AG04449 (cell line): ENCODE measurements around the gene CCDC92.
A peak's percentile ranks its signal among the peaks of the same experiment; 100 is the strongest.

Experiments used
- CTCF ChIA-PET: fragments of 350-600 bp; formaldehyde crosslinking; extraction: SDS; loops from one replicate; lab custom pipeline; 2021; ENCODE audit warnings: antibody characterized with exemption; lab: Yijun Ruan, JAX
- POLR2A ChIA-PET: fragments of 400-600, 350-600 bp; formaldehyde crosslinking; extraction: SDS; loops from one replicate; lab custom pipeline; 2020; ENCODE audit warnings: antibody characterized with exemption, inconsistent platforms; lab: Yijun Ruan, JAX
- DNase-seq: peaks from one replicate; pipeline ENCODE4 v3.0.0-alpha.2; 2010; ENCODE audit warnings: low read depth, low spot score
- H3K4me3 ChIP-seq: 2 replicates; pipeline ENCODE4 v1.5.1; 2011; ENCODE audit warnings: low read depth, mild to moderate bottlenecking, control low read depth, low read length
- CTCF ChIP-seq: IDR thresholded peaks from one replicate; pipeline ENCODE4 v1.5.1; 2011; ENCODE audit warnings: mild to moderate bottlenecking, moderate library complexity, low read length, control low read depth, inconsistent platforms; ENCODE audit not compliant: insufficient read depth; ENCODE audit errors: missing control alignments

CCDC92 gene

GRCh38 chr12:123987022-123987421, 14.4 kb upstream of the CCDC92 start:
- H3K4me3 ChIP-seq = no peak overlapping the region
- no peak for DNase-seq
- TF ChIP-seq CTCF = no peak
- CTCF ChIA-PET = interaction anchor here (0.6 to 7.0 kb wide), 11 partner anchors 9 to 241 kb away, joined by 3 to 51 read pairs (median 4); no protein-coding TSS in a partner anchor
- POLR2A ChIA-PET = interaction anchor here (1.1 kb wide), 1 partner anchor 8 kb away, joined by 4 read pairs; no protein-coding TSS in a partner anchor

- TF ChIP-seq CTCF = no peak
- CTCF ChIA-PET = interaction anchor here (0.8 to 7.0 kb wide), 11 partner anchors 10 to 240 kb away, joined by 3 to 51 read pairs (median 5); no protein-coding TSS in a partner anchor
- no peak overlapping the region for H3K4me3 ChIP-seq
Measured at GRCh38 chr12:123986374-123986965, 13.8 kb upstream of the CCDC92 start.

GRCh38 chr12:123984903-123985302, 12.3 kb upstream of the CCDC92 start:
- H3K4me3 ChIP-seq = no peak overlapping the region
- DNase-seq = no peak
- CTCF ChIA-PET = interaction anchor here (1.1 to 7.0 kb wide), 16 partner anchors 9 to 273 kb away, joined by 3 to 94 read pairs (median 6); partner anchors contain the start of gene ATP6V0A2
- POLR2A ChIA-PET = no interaction called here
- no peak for TF ChIP-seq CTCF

More at GRCh38 chr12:123986374-123986965, 13.8 kb upstream of the CCDC92 start:
- POLR2A ChIA-PET = interaction anchor here (1.1 kb wide), 1 partner anchor 8 kb away, joined by 4 read pairs; no protein-coding TSS in a partner anchor
- no peak for DNase-seq

DNA sequence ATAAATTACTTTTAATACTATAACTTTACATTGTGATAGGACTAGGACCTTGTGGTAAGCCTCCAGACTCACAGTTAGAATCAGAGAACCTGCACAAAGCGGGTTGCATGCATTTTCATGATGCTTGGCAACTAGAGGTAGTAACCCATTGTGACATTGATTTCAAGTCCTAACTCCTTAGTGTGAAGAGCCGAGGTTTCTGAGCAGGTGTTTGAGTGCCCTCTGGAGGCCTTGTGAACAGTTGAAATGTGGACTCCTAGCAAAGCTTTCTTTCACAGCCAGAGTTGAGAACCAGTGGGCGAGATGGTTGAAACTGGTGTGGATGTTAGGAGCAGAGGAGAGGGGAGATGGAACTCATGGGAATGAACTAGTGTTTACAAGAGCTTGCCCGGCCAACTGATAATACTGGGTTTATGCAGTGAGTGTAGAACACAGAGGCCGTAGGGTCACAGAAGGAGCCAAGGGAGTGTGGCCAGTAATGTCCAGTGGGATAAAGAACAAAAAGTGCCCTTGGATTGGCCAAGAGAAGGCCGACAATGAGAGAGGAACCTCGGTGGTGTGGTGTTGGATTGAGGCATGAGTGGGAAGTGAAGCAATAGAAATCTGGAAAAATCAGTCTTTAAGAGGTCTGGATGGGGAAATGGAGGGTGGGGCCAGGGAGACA, 11.3 kb upstream of the CCDC92 start:
- H3K4me3 ChIP-seq = no peak overlapping the region
- ChIA-PET POLR2A (no interaction called here), CTCF (interaction anchor here (0.8 to 7.0 kb wide), 22 partner anchors 8 to 221 kb away, joined by 3 to 94 read pairs (median 4); partner anchors contain the start of gene DNAH10)
- no peak for DNase-seq
- TF ChIP-seq CTCF = peak; percentile 64

GRCh38 chr12:123982269-123982668, 9.6 kb upstream of the CCDC92 start:
- ChIA-PET CTCF (interaction anchor here (4.6 to 7.0 kb wide), 3 partner anchors 14 to 180 kb away, joined by 35 to 94 read pairs (median 51); no protein-coding TSS in a partner anchor), POLR2A (no interaction called here)
- no peak for DNase-seq
- H3K4me3 ChIP-seq = no peak overlapping the region
- no peak for TF ChIP-seq CTCF

- DNase-seq = no peak
- TF ChIP-seq CTCF = no peak
- H3K4me3 ChIP-seq = no peak overlapping the region
- ChIA-PET CTCF (interaction anchor here (1.5 to 1.7 kb wide), 2 partner anchors 53 to 177 kb away, joined by 3 read pairs; no protein-coding TSS in a partner anchor), POLR2A (no interaction called here)
Measured at GRCh38 chr12:123979566-123979965, 6.9 kb upstream of the CCDC92 start.
